OCI-LY7 (cell line): ENCODE measurements around the gene ANGPTL4.

Experiments used
- EZH2phosphoT487 ChIP-seq: fragments of 200-600 bp; sonication (generic); IDR thresholded peaks from 2 replicates; pipeline ENCODE4 v1.6.1; 2018; ENCODE audit warnings: low read depth, borderline replicate concordance, mild to moderate bottlenecking, mixed run types, antibody characterized with exemption, low read length, moderate library complexity, mixed read lengths
- TF ChIP-seq, protein P1 (sequence below): fragments of 200-600 bp; sonication (generic); conservative IDR thresholded peaks from 2 replicates; pipeline ENCODE4 v1.5.1; 2014; ENCODE audit warnings: mild to moderate bottlenecking, antibody characterized with exemption, low read length, moderate library complexity, mixed read lengths

DNA sequence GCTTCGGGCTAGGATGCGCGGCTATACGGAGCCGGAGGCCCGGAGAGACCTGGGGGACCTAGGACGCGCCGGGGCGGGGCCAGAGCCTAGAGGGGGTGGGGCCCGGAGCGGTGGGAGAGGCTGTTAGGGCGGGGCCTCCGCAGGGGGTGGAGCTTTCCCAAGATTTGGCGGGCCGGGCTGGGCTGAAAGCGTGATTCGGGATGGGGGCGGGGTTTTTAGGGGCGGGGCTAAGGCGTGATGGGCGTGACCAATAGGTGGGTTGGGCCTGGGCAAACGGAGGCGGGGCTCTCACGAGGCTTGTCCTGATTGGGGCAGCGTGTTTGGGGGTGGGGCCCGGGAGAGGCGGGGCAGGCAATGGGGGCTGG, 26.6 kb downstream of the ANGPTL4 start:
- no peak for TF ChIP-seq EZH2phosphoT487
- TF ChIP-seq, protein P1, sequence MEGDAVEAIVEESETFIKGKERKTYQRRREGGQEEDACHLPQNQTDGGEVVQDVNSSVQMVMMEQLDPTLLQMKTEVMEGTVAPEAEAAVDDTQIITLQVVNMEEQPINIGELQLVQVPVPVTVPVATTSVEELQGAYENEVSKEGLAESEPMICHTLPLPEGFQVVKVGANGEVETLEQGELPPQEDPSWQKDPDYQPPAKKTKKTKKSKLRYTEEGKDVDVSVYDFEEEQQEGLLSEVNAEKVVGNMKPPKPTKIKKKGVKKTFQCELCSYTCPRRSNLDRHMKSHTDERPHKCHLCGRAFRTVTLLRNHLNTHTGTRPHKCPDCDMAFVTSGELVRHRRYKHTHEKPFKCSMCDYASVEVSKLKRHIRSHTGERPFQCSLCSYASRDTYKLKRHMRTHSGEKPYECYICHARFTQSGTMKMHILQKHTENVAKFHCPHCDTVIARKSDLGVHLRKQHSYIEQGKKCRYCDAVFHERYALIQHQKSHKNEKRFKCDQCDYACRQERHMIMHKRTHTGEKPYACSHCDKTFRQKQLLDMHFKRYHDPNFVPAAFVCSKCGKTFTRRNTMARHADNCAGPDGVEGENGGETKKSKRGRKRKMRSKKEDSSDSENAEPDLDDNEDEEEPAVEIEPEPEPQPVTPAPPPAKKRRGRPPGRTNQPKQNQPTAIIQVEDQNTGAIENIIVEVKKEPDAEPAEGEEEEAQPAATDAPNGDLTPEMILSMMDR: no peak
